ENCODE data around the gene FABP7. TPM values are rescaled to one million over a fixed set of nuclear protein-coding genes. Genes with fewer than 3 reads are reported as not detected.

FABP7 gene
- 373 TPM for polyA plus RNA-seq (2013, experiment 1 of 2)
- polyA plus RNA-seq (2013, experiment 2 of 2), result 373 TPM

DNA sequence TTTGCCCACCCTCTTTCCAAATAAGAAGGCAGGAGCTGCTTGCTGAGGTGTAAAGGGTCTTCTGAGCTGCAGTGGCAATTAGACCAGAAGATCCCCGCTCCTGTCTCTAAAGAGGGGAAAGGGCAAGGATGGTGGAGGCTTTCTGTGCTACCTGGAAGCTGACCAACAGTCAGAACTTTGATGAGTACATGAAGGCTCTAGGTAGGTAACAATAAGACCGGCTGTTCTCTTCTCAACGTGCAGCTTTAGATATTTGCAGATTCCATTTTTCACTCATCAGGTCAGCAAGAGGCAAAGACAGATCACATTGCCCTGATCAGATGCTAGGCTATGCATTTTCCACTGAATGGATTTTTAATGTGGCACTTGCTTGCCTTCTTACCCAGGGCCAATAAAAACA, at the start of gene FABP7:
TSS of gene FABP7 (plus strand) at position 50 of the 400 bp plus-strand sequence. CDS start at position 129, 79 bp downstream.
- Histone ChIP-seq H4K8ac (ENCODE audit: low read depth, low read length) (no peak within 1 kb of the TSS), H2BK120ac (ENCODE audit: low read depth, low read length) (no peak within 1 kb of the TSS), H3K27ac (replicated peaks; ENCODE audit: low read length) (peak within 1 kb of the TSS; percentile 93), H3K27me3 (ENCODE audit: control insufficient read depth in 3 of 3, insufficient read depth in 3 of 3, low read depth in 1 of 3, low read length in 3 of 3) (no peaks in the 10 kb centered on the region), H3K4ac (ENCODE audit: low read length) (no peak within 1 kb of the TSS), H3K18ac (ENCODE audit: low read length) (no peak within 1 kb of the TSS), H2BK15ac (ENCODE audit: low read length) (no peak within 1 kb of the TSS), H3K9me3 (replicated peaks in 1 of 2; ENCODE audit: control insufficient read depth in 2 of 2, insufficient read depth in 1 of 2, low read depth in 1 of 2, low read length in 2 of 2) (peaks cover 0 to 2% of the 10 kb centered on the region in 2 donors), H3K9ac (ENCODE audit: low read depth, low read length, poor library complexity) (no peak within 1 kb of the TSS), H3K4me1 (ENCODE audit: control insufficient read depth in 2 of 2, insufficient read depth in 1 of 2, low read depth in 1 of 2, low read length in 2 of 2) (peaks cover 5 to 6% of the 10 kb centered on the region in 2 donors), H3K14ac (ENCODE audit: low read length) (no peak within 1 kb of the TSS), H3K4me2 (ENCODE audit: insufficient read depth, low read length, poor library complexity, severe bottlenecking) (peak within 1 kb of the TSS; percentile 70), H2BK5ac (ENCODE audit: low read length) (peak within 1 kb of the TSS; percentile 40), H3K36me3 (replicated peaks in 1 of 2; ENCODE audit: control insufficient read depth in 2 of 2, insufficient read depth in 2 of 2, low read length in 2 of 2) (no peaks in the 10 kb centered on the region), H2AK5ac (ENCODE audit: low read depth, low read length) (no peak within 1 kb of the TSS), H3K79me1 (ENCODE audit: low read depth, low read length) (no peaks in the 10 kb centered on the region), H4K91ac (ENCODE audit: low read depth, low read length, poor library complexity) (no peak within 1 kb of the TSS), H2AFZ (ENCODE audit: low read length) (peak within 1 kb of the TSS; percentile 78), H3K4me3 (ENCODE audit: low read length in 2 of 2) (peak within 1 kb of the TSS; percentile 43 to 81), H2BK12ac (ENCODE audit: low read length) (no peak within 1 kb of the TSS), H3K23ac (ENCODE audit: low read depth, low read length, poor library complexity) (no peak within 1 kb of the TSS)
- WGBS, 2 donors (ENCODE audit: extremely low coverage in 2 of 2, insufficient read length in 2 of 2, insufficient replicate concordance in 1 of 2), result no CpG with 5 or more reads among the region's 3 CpGs
- no peak for DNase-seq (ENCODE audit: low spot score)

DNA sequence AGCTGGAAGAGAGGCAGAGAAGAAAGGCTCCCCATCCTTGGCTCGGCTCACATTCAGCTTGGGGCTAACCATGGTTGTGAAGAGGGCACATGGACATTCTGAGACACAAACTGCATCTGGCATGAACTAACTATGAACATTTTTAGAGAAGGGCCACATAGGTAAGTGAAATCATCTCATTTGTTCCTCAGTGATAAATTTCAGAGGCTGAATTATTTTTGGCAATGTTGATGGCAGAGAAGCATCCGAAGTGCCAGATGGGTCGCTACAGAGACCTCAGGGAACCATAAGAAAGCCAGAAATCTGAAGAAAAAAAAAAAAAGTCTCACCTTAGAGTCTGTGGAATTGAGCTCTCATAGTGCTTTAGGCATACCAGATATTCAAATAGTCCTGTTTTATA, 49.2 kb upstream of the FABP7 start:
- H3K4me2 ChIP-seq (ENCODE audit: insufficient read depth, low read length, poor library complexity, severe bottlenecking), result no peak overlapping the region
- no peak overlapping the region for H3K27ac ChIP-seq (replicated peaks; ENCODE audit: low read length)
- no peak overlapping the region for H2BK120ac ChIP-seq (ENCODE audit: low read depth, low read length)
- H3K14ac ChIP-seq (ENCODE audit: low read length), result no peak overlapping the region
- no peak for DNase-seq (ENCODE audit: low spot score)
- peaks cover 3% of the 10 kb centered on the region in 2 donors for H3K4me1 ChIP-seq (ENCODE audit: control insufficient read depth in 2 of 2, insufficient read depth in 1 of 2, low read depth in 1 of 2, low read length in 2 of 2)
- H3K4me3 ChIP-seq (ENCODE audit: low read length in 2 of 2), result no peak overlapping the region
- H3K79me1 ChIP-seq (ENCODE audit: low read depth, low read length), result no peaks in the 10 kb centered on the region
- H2AFZ ChIP-seq (ENCODE audit: low read length), result no peak overlapping the region
- H3K9me3 ChIP-seq (replicated peaks in 1 of 2; ENCODE audit: control insufficient read depth in 2 of 2, insufficient read depth in 1 of 2, low read depth in 1 of 2, low read length in 2 of 2), result no peaks in the 10 kb centered on the region
- no peaks in the 10 kb centered on the region for H3K36me3 ChIP-seq (replicated peaks in 1 of 2; ENCODE audit: control insufficient read depth in 2 of 2, insufficient read depth in 2 of 2, low read length in 2 of 2)
- H3K27me3 ChIP-seq (ENCODE audit: control insufficient read depth in 3 of 3, insufficient read depth in 3 of 3, low read depth in 1 of 3, low read length in 3 of 3), result no peaks in the 10 kb centered on the region
- H2AK5ac ChIP-seq (ENCODE audit: low read depth, low read length), result no peak overlapping the region
- no peak overlapping the region for H3K23ac ChIP-seq (ENCODE audit: low read depth, low read length, poor library complexity)
- H2BK5ac ChIP-seq (ENCODE audit: low read length), result no peak overlapping the region
- WGBS, 2 donors (ENCODE audit: extremely low coverage in 2 of 2, insufficient read length in 2 of 2, insufficient replicate concordance in 1 of 2), result no CpG with 5 or more reads among the region's 3 CpGs
- H4K91ac ChIP-seq (ENCODE audit: low read depth, low read length, poor library complexity), result no peak overlapping the region
- H2BK15ac ChIP-seq (ENCODE audit: low read length), result no peak overlapping the region
- no peak overlapping the region for H3K4ac ChIP-seq (ENCODE audit: low read length)
- H3K18ac ChIP-seq (ENCODE audit: low read length), result no peak overlapping the region
- no peak overlapping the region for H2BK12ac ChIP-seq (ENCODE audit: low read length)
- H4K8ac ChIP-seq (ENCODE audit: low read depth, low read length), result no peak overlapping the region
- H3K9ac ChIP-seq (ENCODE audit: low read depth, low read length, poor library complexity), result no peak overlapping the region

DNA sequence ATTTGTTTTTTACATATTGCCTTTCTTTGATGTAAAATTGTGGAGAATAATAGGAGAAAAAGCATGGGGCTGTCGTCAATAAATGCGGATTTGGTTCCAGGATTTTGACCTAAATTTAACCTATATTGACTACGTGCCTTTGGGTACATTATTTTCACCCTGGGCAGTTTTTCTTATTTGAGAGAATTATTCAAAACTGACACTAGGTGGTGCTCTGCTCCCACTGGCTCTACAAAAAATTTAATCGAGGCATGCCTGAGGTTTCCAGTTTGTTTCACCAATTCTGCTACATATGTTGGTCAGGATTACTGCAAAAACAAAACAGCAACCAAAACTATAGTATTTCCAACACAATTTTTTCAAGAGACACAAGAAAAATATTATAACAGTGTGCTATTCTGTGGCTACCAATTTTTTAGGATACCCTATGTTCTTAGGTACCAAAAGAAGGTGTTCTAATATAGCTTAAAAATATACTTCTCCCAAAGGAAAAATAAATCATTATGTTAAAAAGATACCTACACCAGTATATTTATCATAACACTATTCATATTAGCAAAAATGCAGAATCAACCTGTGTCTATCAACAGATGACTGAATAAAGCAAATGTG, 48.6 kb upstream of the FABP7 start:
- Histone ChIP-seq H2AFZ (ENCODE audit: low read length) (no peak overlapping the region), H3K23ac (ENCODE audit: low read depth, low read length, poor library complexity) (no peak overlapping the region), H3K27ac (replicated peaks; ENCODE audit: low read length) (no peak overlapping the region), H3K18ac (ENCODE audit: low read length) (no peak overlapping the region), H3K27me3 (ENCODE audit: control insufficient read depth in 3 of 3, insufficient read depth in 3 of 3, low read depth in 1 of 3, low read length in 3 of 3) (no peaks in the 10 kb centered on the region), H2BK5ac (ENCODE audit: low read length) (no peak overlapping the region), H3K4ac (ENCODE audit: low read length) (no peak overlapping the region), H2BK12ac (ENCODE audit: low read length) (no peak overlapping the region), H3K4me3 (ENCODE audit: low read length in 2 of 2) (no peak overlapping the region), H3K9ac (ENCODE audit: low read depth, low read length, poor library complexity) (no peak overlapping the region), H3K79me1 (ENCODE audit: low read depth, low read length) (no peaks in the 10 kb centered on the region), H2AK5ac (ENCODE audit: low read depth, low read length) (no peak overlapping the region), H4K91ac (ENCODE audit: low read depth, low read length, poor library complexity) (no peak overlapping the region), H3K9me3 (replicated peaks in 1 of 2; ENCODE audit: control insufficient read depth in 2 of 2, insufficient read depth in 1 of 2, low read depth in 1 of 2, low read length in 2 of 2) (no peaks in the 10 kb centered on the region), H3K36me3 (replicated peaks in 1 of 2; ENCODE audit: control insufficient read depth in 2 of 2, insufficient read depth in 2 of 2, low read length in 2 of 2) (no peaks in the 10 kb centered on the region), H3K14ac (ENCODE audit: low read length) (no peak overlapping the region), H3K4me2 (ENCODE audit: insufficient read depth, low read length, poor library complexity, severe bottlenecking) (no peak overlapping the region), H2BK120ac (ENCODE audit: low read depth, low read length) (no peak overlapping the region), H4K8ac (ENCODE audit: low read depth, low read length) (no peak overlapping the region), H2BK15ac (ENCODE audit: low read length) (no peak overlapping the region), H3K4me1 (ENCODE audit: control insufficient read depth in 2 of 2, insufficient read depth in 1 of 2, low read depth in 1 of 2, low read length in 2 of 2) (peaks cover 3 to 7% of the 10 kb centered on the region in 2 donors)
- WGBS, 2 donors (ENCODE audit: extremely low coverage in 2 of 2, insufficient read length in 2 of 2, insufficient replicate concordance in 1 of 2), result no CpG with 5 or more reads among the region's 4 CpGs
- peak; percentile 31 for DNase-seq (ENCODE audit: low spot score)

DNA sequence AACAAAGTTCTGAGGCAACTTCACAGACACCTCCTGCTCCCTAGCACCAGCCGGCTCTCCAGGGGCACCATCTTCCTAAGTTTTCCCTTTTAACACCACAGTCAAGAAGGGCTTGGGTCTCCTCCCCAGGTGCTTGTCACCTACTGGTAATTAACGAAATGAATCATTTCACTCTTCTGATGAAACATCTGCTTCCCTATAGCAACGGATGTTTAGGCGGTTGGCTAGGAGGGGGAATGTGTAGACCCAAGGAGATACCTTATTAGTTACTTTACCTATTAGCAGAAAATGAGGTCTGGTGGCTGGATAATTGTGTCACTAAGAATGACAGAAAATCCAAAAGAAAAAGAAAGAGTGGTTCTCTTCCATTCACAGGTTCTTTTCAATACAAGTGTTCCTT, 46.3 kb upstream of the FABP7 start:
- no peak overlapping the region for H3K9ac ChIP-seq (ENCODE audit: low read depth, low read length, poor library complexity)
- peaks cover 5 to 8% of the 10 kb centered on the region in 2 donors for H3K4me1 ChIP-seq (ENCODE audit: control insufficient read depth in 2 of 2, insufficient read depth in 1 of 2, low read depth in 1 of 2, low read length in 2 of 2)
- no peak overlapping the region for H3K4ac ChIP-seq (ENCODE audit: low read length)
- no peak overlapping the region for H2BK120ac ChIP-seq (ENCODE audit: low read depth, low read length)
- H3K23ac ChIP-seq (ENCODE audit: low read depth, low read length, poor library complexity), result no peak overlapping the region
- no peak for DNase-seq (ENCODE audit: low spot score)
- H2BK12ac ChIP-seq (ENCODE audit: low read length), result no peak overlapping the region
- H2BK15ac ChIP-seq (ENCODE audit: low read length), result no peak overlapping the region
- no peak overlapping the region for H3K4me2 ChIP-seq (ENCODE audit: insufficient read depth, low read length, poor library complexity, severe bottlenecking)
- no peaks in the 10 kb centered on the region for H3K27me3 ChIP-seq (ENCODE audit: control insufficient read depth in 3 of 3, insufficient read depth in 3 of 3, low read depth in 1 of 3, low read length in 3 of 3)
- H3K14ac ChIP-seq (ENCODE audit: low read length), result no peak overlapping the region
- H2AFZ ChIP-seq (ENCODE audit: low read length), result no peak overlapping the region
- no peak overlapping the region for H2BK5ac ChIP-seq (ENCODE audit: low read length)
- H3K4me3 ChIP-seq (ENCODE audit: low read length in 2 of 2), result no peak overlapping the region
- no peak overlapping the region for H2AK5ac ChIP-seq (ENCODE audit: low read depth, low read length)
- H4K91ac ChIP-seq (ENCODE audit: low read depth, low read length, poor library complexity), result no peak overlapping the region
- H3K18ac ChIP-seq (ENCODE audit: low read length), result no peak overlapping the region
- WGBS, 2 donors (ENCODE audit: extremely low coverage in 2 of 2, insufficient read length in 2 of 2, insufficient replicate concordance in 1 of 2), result no CpG with 5 or more reads among the region's 4 CpGs
- H3K9me3 ChIP-seq (replicated peaks in 1 of 2; ENCODE audit: control insufficient read depth in 2 of 2, insufficient read depth in 1 of 2, low read depth in 1 of 2, low read length in 2 of 2), result no peaks in the 10 kb centered on the region
- no peak overlapping the region for H4K8ac ChIP-seq (ENCODE audit: low read depth, low read length)
- H3K27ac ChIP-seq (replicated peaks; ENCODE audit: low read length), result no peak overlapping the region
- H3K36me3 ChIP-seq (replicated peaks in 1 of 2; ENCODE audit: control insufficient read depth in 2 of 2, insufficient read depth in 2 of 2, low read length in 2 of 2), result no peaks in the 10 kb centered on the region
- no peaks in the 10 kb centered on the region for H3K79me1 ChIP-seq (ENCODE audit: low read depth, low read length)

All from neuronal stem cell (in vitro differentiated cells).